SK-N-MC (cell line): ENCODE measurements around the gene SSTR4.

ENCODE experiments used
- DNase-seq: peaks from one replicate; pipeline ENCODE4 v3.0.0-alpha.2; 2011; ENCODE audit warnings: low read depth, low spot score
- H3K27ac ChIP-seq: fragments of 200-600 bp; sonication (generic); 2 replicates; pipeline ENCODE4 v1.5.1; 2016; ENCODE audit warnings: mixed run types
- H3K36me3 ChIP-seq: fragments of 200-600 bp; sonication (generic); 2 replicates; pipeline ENCODE4 v1.6.1; 2017; ENCODE audit warnings: antibody characterized with exemption, low read length, mixed read lengths; ENCODE audit not compliant: insufficient read depth
- H3K4me3 ChIP-seq: fragments of 200-600 bp; sonication (generic); 2 replicates; pipeline ENCODE4 v1.5.1; 2016
- H3K9ac ChIP-seq: fragments of 200-600 bp; sonication (generic); 2 replicates; pipeline ENCODE4 v1.8.0; 2017; ENCODE audit warnings: mixed run types, mixed read lengths; ENCODE audit not compliant: insufficient read length
- H3K9me3 ChIP-seq: fragments of 200-600 bp; sonication (generic); 2 replicates; pipeline ENCODE4 v1.6.1; 2017; ENCODE audit warnings: low read depth, mild to moderate bottlenecking, antibody characterized with exemption, low read length, moderate library complexity, mixed read lengths
- EZH2 ChIP-seq: fragments of 200-600 bp; sonication (generic); IDR thresholded peaks from one replicate; pipeline ENCODE4 v1.6.1; 2017; ENCODE audit warnings: antibody characterized with exemption
- FOXP2 ChIP-seq: optimal IDR thresholded peaks from 2 replicates; pipeline ENCODE3; 2011; ENCODE audit warnings: mild to moderate bottlenecking, moderate library complexity; ENCODE audit not compliant: insufficient read depth; ENCODE audit errors: extremely low read length, control extremely low read depth
- POLR2AphosphoS5 ChIP-seq: IDR thresholded peaks from 2 replicates; pipeline ENCODE4 v1.6.1; 2012; ENCODE audit warnings: mild to moderate bottlenecking, low read depth, low read length, borderline replicate concordance

The SSTR4 gene

GRCh38 chr20:23087587-23088251 is 52.6 kb downstream of the SSTR4 start:
- TF ChIP-seq POLR2AphosphoS5 (no peak), EZH2 (no peak), FOXP2 (no peak)
- Histone ChIP-seq H3K9ac (no peak overlapping the region), H3K36me3 (no peaks in the 10 kb centered on the region), H3K9me3 (no peaks in the 10 kb centered on the region), H3K27ac (no peak overlapping the region), H3K4me3 (no peak overlapping the region)
- no peak for DNase-seq
